Lung (tissue), 12 donors: ENCODE results near the gene STK11IP. TPM values are rescaled to one million over a fixed set of nuclear protein-coding genes. Genes with fewer than 3 reads are reported as not detected.

ENCODE experiments used
- ATAC-seq: fragments of 200-7000 bp; cut with Tn5 transposase; one replicate; pipeline ENCODE4 v1.9.1; 2020; ENCODE audit warnings: moderate number of reproducible peaks; ENCODE audit not compliant: insufficient read depth, low FRiP score
- DNase-seq, 3 donors: peaks; one replicate each; pipeline ENCODE4 v3.0.0-alpha.2; 2013 to 2017
- H3K27ac ChIP-seq, 2 donors: one replicate each; pipeline ENCODE4 v1.5.1; 2013; ENCODE audit warnings: mild to moderate bottlenecking in 2 of 2, moderate library complexity in 2 of 2, control low read depth in 1 of 2, inconsistent platforms in 1 of 2, low read depth in 1 of 2, low read length in 1 of 2
- H3K27me3 ChIP-seq, 3 donors: one replicate each; pipeline ENCODE4 v1.5.1; 2013; ENCODE audit warnings: low read length in 2 of 3; ENCODE audit not compliant: control insufficient read depth in 3 of 3, insufficient read depth in 3 of 3
- H3K36me3 ChIP-seq, 4 donors: one replicate each; pipeline ENCODE4 v1.5.1; 2013; ENCODE audit warnings: low read length in 4 of 4, mild to moderate bottlenecking in 1 of 4, moderate library complexity in 1 of 4; ENCODE audit not compliant: control insufficient read depth in 4 of 4, insufficient read depth in 4 of 4
- H3K4me1 ChIP-seq, 5 donors: one replicate each; pipeline ENCODE4 v1.5.1; 2013; ENCODE audit warnings: low read length in 5 of 5, mild to moderate bottlenecking in 2 of 5, moderate library complexity in 1 of 5; ENCODE audit not compliant: control insufficient read depth in 5 of 5, insufficient read depth in 5 of 5
- H3K4me3 ChIP-seq: one replicate; pipeline ENCODE4 v1.5.1; 2013; ENCODE audit warnings: mild to moderate bottlenecking, control low read depth, moderate library complexity
- H3K9ac ChIP-seq, 2 donors: one replicate each; pipeline ENCODE4 v1.5.1; 2013; ENCODE audit warnings: low read length in 2 of 2, control low read depth in 1 of 2; ENCODE audit not compliant: insufficient read depth in 1 of 2
- H3K9me3 ChIP-seq, 4 donors: one replicate each; pipeline ENCODE4 v1.5.1; 2013; ENCODE audit warnings: low read length in 3 of 4, mild to moderate bottlenecking in 1 of 4, moderate library complexity in 1 of 4; ENCODE audit not compliant: control insufficient read depth in 4 of 4, insufficient read depth in 3 of 4
- WGBS, 2 donors: extraction: QIAGEN DNeasy Blood & Tissue Kit; methylation state at CpG; one replicate each; pipeline ENCODE4 v1.1.7; 2013; 5-methylcytosine and 5-hydroxymethylcytosine counted together
- polyA plus RNA-seq, 2 donors: library from polyadenylated mRNA; stranded (reverse); fragments of 200-250 nt; gene quantifications; one replicate each; pipeline ENCODE4 v1.2.1, GENCODE V29; 2013
- total RNA-seq, 2 donors: library from RNA; depleted of rRNA in 1 of 2; stranded (reverse); fragments of >200 nt in 1 of 2; gene quantifications; one replicate each; pipeline ENCODE4 v1.2.1, GENCODE V29; 2014 to 2021
- TF ChIP-seq, protein P1 (sequence below): IDR thresholded peaks from 2 replicates; pipeline ENCODE4 v1.5.1; 2012; ENCODE audit warnings: mild to moderate bottlenecking; ENCODE audit errors: control extremely low read depth, extremely low read depth
- donor health status: control.
- donor health status: control.
- donor health status: Bipolar disorder and iron deficiency.
- donor health status: healthy.
- donor health status: DM: yes; HTN: yes; CAD: no.

STK11IP gene
- total and polyA plus RNA-seq, 4 donors, result 21.5 to 46.0 (median 23.1) TPM

DNA sequence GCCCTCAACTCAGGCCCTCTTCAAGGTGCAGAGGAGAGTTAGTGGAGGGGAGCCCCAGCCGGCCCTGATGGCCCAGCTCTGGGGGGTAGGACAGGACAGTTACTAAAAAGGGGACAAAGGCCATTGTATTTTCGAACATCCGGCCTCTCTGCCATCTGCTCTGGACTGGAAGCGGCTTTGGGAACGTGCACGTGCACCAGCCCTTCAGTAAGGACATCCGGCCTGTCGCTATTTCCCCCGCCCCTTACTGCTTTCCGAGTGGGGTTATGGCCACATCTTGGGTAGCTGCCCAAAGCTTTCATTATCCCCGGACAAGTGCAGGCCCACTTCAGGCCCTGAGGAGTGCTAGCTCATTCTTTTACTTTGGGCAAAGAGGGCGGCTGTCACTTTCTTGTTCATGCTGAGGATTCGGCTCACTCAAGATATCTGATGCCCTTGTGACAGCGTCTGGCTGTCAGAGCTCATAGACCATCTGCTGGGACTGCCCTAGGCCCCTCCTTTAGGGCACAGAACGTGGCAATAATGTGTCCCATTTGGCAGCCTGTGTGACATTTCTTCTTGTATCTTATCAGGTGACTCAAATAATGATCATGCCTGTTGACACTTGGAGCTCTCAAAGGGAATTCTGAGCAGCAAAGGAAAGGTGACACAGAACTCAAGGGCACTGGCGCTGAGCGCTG, 47.3 kb downstream of the STK11IP start:
- Histone ChIP-seq H3K9ac (no peak overlapping the region), H3K36me3 (peaks cover 0 to 2% (median 0%) of the 10 kb centered on the region in 4 donors), H3K27me3 (no peaks in the 10 kb centered on the region), H3K4me1 (peaks cover 0 to 39% (median 8%) of the 10 kb centered on the region in 5 donors), H3K27ac (peak overlapping the region; percentile 83 to 90), H3K9me3 (no peaks in the 10 kb centered on the region), H3K4me3 (no peak overlapping the region)
- 45 to 69% methylated on average over 17 of the region's 17 CpGs for WGBS, 2 donors
- DNase-seq (peak; percentile 91 to 92 (median 92)), ATAC-seq (peak; percentile 1)
- TF ChIP-seq, protein P1, sequence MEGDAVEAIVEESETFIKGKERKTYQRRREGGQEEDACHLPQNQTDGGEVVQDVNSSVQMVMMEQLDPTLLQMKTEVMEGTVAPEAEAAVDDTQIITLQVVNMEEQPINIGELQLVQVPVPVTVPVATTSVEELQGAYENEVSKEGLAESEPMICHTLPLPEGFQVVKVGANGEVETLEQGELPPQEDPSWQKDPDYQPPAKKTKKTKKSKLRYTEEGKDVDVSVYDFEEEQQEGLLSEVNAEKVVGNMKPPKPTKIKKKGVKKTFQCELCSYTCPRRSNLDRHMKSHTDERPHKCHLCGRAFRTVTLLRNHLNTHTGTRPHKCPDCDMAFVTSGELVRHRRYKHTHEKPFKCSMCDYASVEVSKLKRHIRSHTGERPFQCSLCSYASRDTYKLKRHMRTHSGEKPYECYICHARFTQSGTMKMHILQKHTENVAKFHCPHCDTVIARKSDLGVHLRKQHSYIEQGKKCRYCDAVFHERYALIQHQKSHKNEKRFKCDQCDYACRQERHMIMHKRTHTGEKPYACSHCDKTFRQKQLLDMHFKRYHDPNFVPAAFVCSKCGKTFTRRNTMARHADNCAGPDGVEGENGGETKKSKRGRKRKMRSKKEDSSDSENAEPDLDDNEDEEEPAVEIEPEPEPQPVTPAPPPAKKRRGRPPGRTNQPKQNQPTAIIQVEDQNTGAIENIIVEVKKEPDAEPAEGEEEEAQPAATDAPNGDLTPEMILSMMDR, result no peak

DNA sequence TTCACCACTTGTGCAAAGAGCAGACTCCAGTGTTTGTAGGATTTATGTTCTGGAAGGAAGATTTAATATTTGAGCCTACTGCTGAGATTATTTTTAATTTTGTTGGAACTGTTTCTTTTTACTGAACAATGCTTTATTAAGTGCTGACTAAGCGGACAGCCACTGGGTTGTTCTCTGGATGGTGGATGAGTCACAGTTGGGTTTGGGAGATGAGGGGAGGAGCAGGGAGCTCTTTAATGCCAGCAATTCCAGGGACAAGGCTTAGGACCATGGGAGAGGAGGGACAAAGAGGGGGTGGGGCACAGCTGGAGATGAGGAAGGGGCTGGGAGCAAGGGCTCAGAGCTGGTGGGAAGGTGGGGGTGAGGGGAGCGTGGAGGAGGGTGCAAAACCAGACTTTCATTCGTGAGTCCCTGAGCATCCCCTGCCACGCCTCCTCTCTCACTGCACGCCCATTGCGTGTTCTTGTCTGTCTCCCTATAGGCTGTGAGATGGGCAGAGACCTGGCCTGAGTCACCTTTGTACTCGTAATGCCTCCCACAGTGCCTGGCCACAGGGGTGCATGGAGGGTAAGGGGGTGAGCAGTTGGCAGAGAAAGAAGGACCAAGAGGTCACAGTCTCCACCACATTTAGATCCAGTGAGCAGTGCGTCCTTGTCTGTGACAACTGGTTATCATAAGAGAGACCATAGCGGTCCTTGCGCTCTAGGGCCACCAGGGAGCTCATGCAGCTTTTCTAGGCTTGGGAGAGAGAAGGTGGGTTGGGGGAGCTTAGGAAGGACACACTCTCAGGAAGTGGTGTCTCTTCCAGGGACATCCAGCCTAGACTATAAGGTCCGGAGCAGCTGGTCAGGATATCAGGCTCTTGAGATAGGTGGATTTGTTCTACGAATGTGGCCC, 48.2 kb downstream of the STK11IP start:
- TF ChIP-seq, protein P1, result no peak
- H3K9ac ChIP-seq, result no peak overlapping the region
- ATAC-seq (peak; percentile 14), DNase-seq (peak in 2 of 3 donors; percentile 54 to 60)
- H3K9me3 ChIP-seq, result no peaks in the 10 kb centered on the region
- H3K36me3 ChIP-seq, result peaks cover 0 to 2% (median 0%) of the 10 kb centered on the region in 4 donors
- peaks cover 0 to 5% (median 2%) of the 10 kb centered on the region in 3 donors for H3K27me3 ChIP-seq
- peak overlapping the region in 1 of 2 donors; percentile 56 for H3K27ac ChIP-seq
- 84 to 85% methylated on average over 12 of the region's 12 CpGs for WGBS, 2 donors
- no peak overlapping the region for H3K4me3 ChIP-seq
- peaks cover 0 to 39% (median 8%) of the 10 kb centered on the region in 5 donors for H3K4me1 ChIP-seq

DNA sequence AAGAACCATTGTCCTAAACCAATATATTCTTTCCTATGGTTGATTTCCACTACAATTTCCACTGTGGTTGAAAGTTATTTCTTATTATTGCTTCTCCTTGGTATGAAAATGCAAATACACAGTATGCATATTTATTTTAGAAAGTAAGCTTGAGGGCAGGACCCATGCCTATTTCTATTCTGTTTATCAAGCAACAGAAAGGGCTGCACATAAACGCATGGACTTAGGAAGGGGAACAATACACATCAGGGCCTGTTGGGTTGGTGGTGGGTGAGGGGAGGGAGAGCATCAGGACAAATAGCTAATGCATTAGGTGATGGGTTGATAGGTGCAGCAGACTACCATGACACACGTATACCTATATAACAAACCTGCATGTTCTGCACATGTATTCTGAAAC, 50.5 kb downstream of the STK11IP start:
- WGBS, 2 donors, result 76 to 80% methylated on average over 2 of the region's 2 CpGs

More for the DNA sequence above, 50.5 kb downstream of the STK11IP start:
- TF ChIP-seq, protein P1, result no peak
- Histone ChIP-seq H3K9ac (no peak overlapping the region), H3K4me1 (peaks cover 0 to 25% (median 8%) of the 10 kb centered on the region in 5 donors), H3K4me3 (no peak overlapping the region), H3K27ac (no peak overlapping the region), H3K27me3 (peaks cover 0 to 8% (median 5%) of the 10 kb centered on the region in 3 donors), H3K36me3 (no peaks in the 10 kb centered on the region), H3K9me3 (no peaks in the 10 kb centered on the region)
- ATAC-seq (no peak), DNase-seq (no peak)
